Measurements from ENCODE around the gene OR51B6. TPM values are rescaled to one million over a fixed set of nuclear protein-coding genes. Genes with fewer than 3 reads are reported as not detected.

Gene OR51B6, protein sequence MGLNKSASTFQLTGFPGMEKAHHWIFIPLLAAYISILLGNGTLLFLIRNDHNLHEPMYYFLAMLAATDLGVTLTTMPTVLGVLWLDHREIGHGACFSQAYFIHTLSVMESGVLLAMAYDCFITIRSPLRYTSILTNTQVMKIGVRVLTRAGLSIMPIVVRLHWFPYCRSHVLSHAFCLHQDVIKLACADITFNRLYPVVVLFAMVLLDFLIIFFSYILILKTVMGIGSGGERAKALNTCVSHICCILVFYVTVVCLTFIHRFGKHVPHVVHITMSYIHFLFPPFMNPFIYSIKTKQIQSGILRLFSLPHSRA
- not detected in 2 replicates for total RNA-seq
- long read RNA-seq, result 0 reads

DNA sequence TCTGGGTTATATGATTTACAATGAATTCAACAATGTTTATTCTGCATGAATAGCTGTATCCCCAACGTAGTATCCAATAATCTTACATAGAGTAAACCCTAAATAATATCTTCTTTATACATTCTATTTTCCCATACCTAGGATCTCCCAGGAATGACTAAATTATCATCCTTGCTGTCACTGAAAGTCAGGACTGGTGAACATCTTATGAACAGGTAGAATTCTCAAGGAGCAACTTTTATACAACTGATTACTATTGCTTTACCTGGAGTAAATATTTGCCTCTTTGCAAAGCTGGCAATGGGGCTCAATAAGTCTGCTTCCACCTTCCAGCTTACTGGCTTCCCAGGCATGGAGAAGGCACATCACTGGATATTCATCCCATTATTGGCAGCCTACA lies at the start of gene OR51B6:
TSS of gene OR51B6 (plus strand) at position 301 of the 400 bp plus-strand sequence. CDS start at position 301, 0 bp downstream.
- Mint-ChIP-seq H3K27me3 (ENCODE audit: unreplicated experiment) (peaks cover 26% of the 10 kb centered on the region), H3K4me1 (ENCODE audit: unreplicated experiment) (no peaks in the 10 kb centered on the region), H3K36me3 (ENCODE audit: unreplicated experiment) (no peaks in the 10 kb centered on the region), H3K27ac (ENCODE audit: unreplicated experiment) (no peak within 1 kb of the TSS), H3K9me3 (ENCODE audit: unreplicated experiment) (no peaks in the 10 kb centered on the region), H3K4me3 (ENCODE audit: unreplicated experiment) (no peak within 1 kb of the TSS)
- TF ChIP-seq, protein P1, sequence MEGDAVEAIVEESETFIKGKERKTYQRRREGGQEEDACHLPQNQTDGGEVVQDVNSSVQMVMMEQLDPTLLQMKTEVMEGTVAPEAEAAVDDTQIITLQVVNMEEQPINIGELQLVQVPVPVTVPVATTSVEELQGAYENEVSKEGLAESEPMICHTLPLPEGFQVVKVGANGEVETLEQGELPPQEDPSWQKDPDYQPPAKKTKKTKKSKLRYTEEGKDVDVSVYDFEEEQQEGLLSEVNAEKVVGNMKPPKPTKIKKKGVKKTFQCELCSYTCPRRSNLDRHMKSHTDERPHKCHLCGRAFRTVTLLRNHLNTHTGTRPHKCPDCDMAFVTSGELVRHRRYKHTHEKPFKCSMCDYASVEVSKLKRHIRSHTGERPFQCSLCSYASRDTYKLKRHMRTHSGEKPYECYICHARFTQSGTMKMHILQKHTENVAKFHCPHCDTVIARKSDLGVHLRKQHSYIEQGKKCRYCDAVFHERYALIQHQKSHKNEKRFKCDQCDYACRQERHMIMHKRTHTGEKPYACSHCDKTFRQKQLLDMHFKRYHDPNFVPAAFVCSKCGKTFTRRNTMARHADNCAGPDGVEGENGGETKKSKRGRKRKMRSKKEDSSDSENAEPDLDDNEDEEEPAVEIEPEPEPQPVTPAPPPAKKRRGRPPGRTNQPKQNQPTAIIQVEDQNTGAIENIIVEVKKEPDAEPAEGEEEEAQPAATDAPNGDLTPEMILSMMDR (IDR thresholded peaks at IDR 0.05), result no peak
- DNase-seq (ENCODE audit: extremely low spot score, unreplicated experiment), result no peak

DNA sequence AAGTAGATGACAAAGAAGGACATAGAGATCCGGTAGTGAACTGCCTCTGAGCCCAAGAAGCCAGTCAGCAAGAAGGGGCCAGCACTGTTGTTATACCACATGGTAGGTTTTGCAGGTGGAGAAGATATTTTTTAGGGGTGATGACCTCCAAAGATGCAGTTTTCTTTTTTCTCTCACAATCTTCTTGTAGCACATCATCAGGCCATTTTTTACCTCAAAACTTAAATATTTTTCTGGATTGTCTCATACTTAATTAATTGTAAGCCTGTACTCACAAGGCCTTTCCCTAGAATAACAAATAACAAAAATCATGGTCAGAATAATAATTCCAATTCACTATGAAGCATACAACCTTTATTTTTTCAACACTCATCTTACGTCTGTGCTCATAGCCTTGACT lies 49.5 kb upstream of the OR51B6 start, which contains the start of gene OR51B4:
TSS of gene OR51B4 (minus strand) at position 101 of the 400 bp plus-strand sequence. CDS start at position 101, 0 bp downstream.
- DNase-seq (ENCODE audit: extremely low spot score, unreplicated experiment), result no peak
- H3K36me3 Mint-ChIP-seq (ENCODE audit: unreplicated experiment), result no peaks in the 10 kb centered on the region
- no peak within 1 kb of the TSS for H3K4me3 Mint-ChIP-seq (ENCODE audit: unreplicated experiment)
- peaks cover 33% of the 10 kb centered on the region for H3K27me3 Mint-ChIP-seq (ENCODE audit: unreplicated experiment)
- H3K4me1 Mint-ChIP-seq (ENCODE audit: unreplicated experiment), result no peaks in the 10 kb centered on the region
- H3K27ac Mint-ChIP-seq (ENCODE audit: unreplicated experiment), result no peak within 1 kb of the TSS
- no peaks in the 10 kb centered on the region for H3K9me3 Mint-ChIP-seq (ENCODE audit: unreplicated experiment)
- TF ChIP-seq, protein P1 (IDR thresholded peaks at IDR 0.05), result no peak

DNA sequence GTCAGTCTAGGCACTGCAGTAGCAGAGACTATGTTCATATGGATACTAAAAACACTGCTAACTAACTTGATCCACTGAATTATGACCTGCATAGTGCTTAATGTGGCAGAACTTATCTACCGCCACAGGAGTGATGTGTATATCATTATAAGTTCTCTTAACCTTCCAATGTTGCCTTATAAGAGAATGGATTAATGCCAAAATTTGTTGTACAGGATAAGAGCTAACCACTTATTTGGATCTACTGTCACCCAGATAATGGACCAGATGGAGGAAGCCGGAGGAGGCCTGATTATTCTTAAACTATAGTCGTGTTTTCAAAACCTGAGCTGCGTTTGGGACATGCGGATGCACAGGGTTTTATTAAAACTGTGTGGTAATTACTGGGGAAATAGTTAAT lies 47.7 kb upstream of the OR51B6 start:
- H3K36me3 Mint-ChIP-seq (ENCODE audit: unreplicated experiment), result no peaks in the 10 kb centered on the region
- H3K27me3 Mint-ChIP-seq (ENCODE audit: unreplicated experiment), result peaks cover 28% of the 10 kb centered on the region
- H3K27ac Mint-ChIP-seq (ENCODE audit: unreplicated experiment), result no peak overlapping the region
- no peak overlapping the region for H3K4me3 Mint-ChIP-seq (ENCODE audit: unreplicated experiment)
- H3K4me1 Mint-ChIP-seq (ENCODE audit: unreplicated experiment), result no peaks in the 10 kb centered on the region
- H3K9me3 Mint-ChIP-seq (ENCODE audit: unreplicated experiment), result no peaks in the 10 kb centered on the region
- TF ChIP-seq, protein P1 (IDR thresholded peaks at IDR 0.05), result no peak
- no peak for DNase-seq (ENCODE audit: extremely low spot score, unreplicated experiment)

DNA sequence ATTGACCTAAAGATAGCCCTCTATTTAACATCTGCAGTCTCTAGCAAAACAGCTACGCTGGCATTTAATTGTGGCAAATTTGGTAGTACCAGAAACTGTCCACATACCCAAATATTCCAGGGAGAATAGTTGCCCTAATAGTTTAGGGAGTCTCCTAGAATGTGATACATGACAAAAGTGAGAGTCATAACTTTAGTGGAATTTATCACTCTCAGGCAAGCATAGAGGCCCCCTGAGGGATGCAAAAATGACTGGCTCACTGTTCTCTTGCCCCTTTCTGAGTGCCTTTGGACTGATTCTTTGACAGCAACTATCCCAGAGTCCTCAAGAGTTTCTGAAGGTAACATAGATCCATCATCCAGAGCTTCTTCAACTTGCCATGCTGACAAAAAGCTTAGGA lies 47.3 kb upstream of the OR51B6 start:
- Mint-ChIP-seq H3K27ac (ENCODE audit: unreplicated experiment) (no peak overlapping the region), H3K27me3 (ENCODE audit: unreplicated experiment) (peaks cover 28% of the 10 kb centered on the region), H3K4me1 (ENCODE audit: unreplicated experiment) (no peaks in the 10 kb centered on the region), H3K9me3 (ENCODE audit: unreplicated experiment) (no peaks in the 10 kb centered on the region), H3K36me3 (ENCODE audit: unreplicated experiment) (no peaks in the 10 kb centered on the region), H3K4me3 (ENCODE audit: unreplicated experiment) (no peak overlapping the region)
- TF ChIP-seq, protein P1 (IDR thresholded peaks at IDR 0.05), result no peak
- no peak for DNase-seq (ENCODE audit: extremely low spot score, unreplicated experiment)

DNA sequence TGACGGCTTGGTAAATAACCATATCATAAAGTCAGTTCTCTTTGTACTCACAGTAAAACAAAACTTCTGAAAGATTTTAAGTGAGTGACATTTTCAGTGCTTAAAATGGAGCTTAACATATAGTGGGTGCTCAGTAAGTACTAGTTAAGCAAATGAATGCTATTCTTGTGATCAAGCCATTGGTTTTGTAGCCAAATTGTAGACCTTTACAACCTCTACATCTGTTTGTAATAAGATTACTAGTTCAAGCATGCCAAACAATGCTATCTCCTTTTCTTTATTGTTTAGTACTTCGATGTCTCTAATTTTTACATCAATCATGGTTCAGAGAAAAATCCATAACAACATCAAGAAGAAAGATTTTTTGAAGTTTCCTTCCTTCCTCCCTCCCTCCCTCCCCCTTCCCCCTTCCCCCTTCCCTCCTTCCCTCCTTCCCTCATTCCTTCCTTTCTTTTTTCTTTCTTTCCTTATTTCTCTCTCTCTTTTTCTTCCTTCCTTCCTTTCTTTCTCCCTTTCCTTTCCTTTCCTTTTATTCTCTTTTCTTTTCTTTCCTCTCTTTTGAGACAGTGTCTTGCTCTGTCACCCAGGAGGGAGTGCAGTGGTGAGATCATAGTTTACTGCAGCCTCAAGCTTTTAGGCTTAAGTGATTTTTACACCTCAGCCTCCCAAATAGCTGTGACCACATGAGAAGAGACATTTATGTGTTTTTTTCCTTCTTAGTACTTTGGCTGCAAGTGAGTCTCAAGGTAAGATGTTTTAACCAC lies 43.9 kb upstream of the OR51B6 start:
- Mint-ChIP-seq H3K27ac (ENCODE audit: unreplicated experiment) (no peak overlapping the region), H3K27me3 (ENCODE audit: unreplicated experiment) (peaks cover 16% of the 10 kb centered on the region), H3K36me3 (ENCODE audit: unreplicated experiment) (no peaks in the 10 kb centered on the region), H3K4me1 (ENCODE audit: unreplicated experiment) (no peaks in the 10 kb centered on the region), H3K4me3 (ENCODE audit: unreplicated experiment) (no peak overlapping the region), H3K9me3 (ENCODE audit: unreplicated experiment) (no peaks in the 10 kb centered on the region)
- TF ChIP-seq, protein P1 (IDR thresholded peaks at IDR 0.05), result no peak
- DNase-seq (ENCODE audit: extremely low spot score, unreplicated experiment), result no peak
